NCI-H82 (cell line): ENCODE data around the gene ACOT11.

ENCODE experiments used
- DNase-seq: peaks from one replicate; lab custom pipeline; 2025; lab: John Stamatoyannopoulos, UW

ACOT11 gene

GRCh38 chr1:54585181-54586066 lies 37.4 kb downstream of the ACOT11 start:
- DNase-seq: no peak

- no peak for DNase-seq
Observed at GRCh38 chr1:54588377-54588776, 40.3 kb downstream of the ACOT11 start.

GRCh38 chr1:54591127-54591756 lies 43.2 kb downstream of the ACOT11 start:
- no peak for DNase-seq

GRCh38 chr1:54593571-54594160 lies 45.6 kb downstream of the ACOT11 start:
- no peak for DNase-seq

- no peak for DNase-seq
Observed at GRCh38 chr1:54594463-54594862, 46.4 kb downstream of the ACOT11 start.

- no peak for DNase-seq
Observed at GRCh38 chr1:54595956-54596498, 48.0 kb downstream of the ACOT11 start.

DNA sequence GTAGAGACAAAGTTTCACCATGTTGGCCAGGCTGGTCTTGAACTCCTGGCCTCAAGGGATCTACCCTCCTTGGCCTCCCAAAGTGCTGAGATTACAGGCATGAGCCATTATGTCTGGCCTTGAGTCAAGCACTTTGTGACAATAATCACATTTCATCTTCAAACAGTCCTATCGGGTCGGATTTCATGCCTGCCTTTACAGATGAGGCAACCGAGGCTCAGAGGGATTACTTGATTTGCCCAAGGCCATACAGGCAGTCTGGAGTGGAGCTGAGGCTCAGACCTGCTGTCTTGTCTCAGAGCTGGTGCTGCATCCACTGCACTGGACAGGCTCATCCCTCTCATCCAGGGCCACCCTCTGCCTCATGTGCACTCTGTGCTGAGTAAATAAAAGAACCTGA lies 48.7 kb downstream of the ACOT11 start:
- DNase-seq: peak; percentile 43

- no peak for DNase-seq
Observed at GRCh38 chr1:54597455-54598030, 49.5 kb downstream of the ACOT11 start.

- no peak for DNase-seq
Observed at GRCh38 chr1:54599211-54599823, 51.3 kb downstream of the ACOT11 start.

- no peak for DNase-seq
Observed at GRCh38 chr1:54600947-54601721, 53.1 kb downstream of the ACOT11 start.

- DNase-seq: no peak
Observed at GRCh38 chr1:54601730-54602129, 53.7 kb downstream of the ACOT11 start.

DNA sequence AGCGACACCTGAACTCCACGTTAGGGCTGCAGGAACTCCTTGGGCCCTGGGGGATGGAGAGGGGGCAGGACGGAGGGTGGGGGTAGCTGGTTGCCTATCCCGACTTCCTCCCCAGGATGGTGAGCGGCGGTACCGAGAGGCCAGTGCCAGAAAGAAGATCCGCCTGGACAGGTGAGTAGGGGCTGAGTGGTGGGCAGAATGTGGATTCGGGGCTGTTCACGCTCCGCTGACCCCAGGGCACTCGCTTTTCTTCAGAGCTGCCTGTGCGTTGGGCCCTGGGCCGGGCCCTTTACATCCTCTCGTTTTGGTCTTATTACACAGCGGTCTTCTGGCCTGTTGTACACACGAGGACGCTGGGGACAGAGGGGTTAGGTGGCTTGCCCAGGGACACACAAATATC lies 54.5 kb downstream of the ACOT11 start:
- no peak for DNase-seq

DNA sequence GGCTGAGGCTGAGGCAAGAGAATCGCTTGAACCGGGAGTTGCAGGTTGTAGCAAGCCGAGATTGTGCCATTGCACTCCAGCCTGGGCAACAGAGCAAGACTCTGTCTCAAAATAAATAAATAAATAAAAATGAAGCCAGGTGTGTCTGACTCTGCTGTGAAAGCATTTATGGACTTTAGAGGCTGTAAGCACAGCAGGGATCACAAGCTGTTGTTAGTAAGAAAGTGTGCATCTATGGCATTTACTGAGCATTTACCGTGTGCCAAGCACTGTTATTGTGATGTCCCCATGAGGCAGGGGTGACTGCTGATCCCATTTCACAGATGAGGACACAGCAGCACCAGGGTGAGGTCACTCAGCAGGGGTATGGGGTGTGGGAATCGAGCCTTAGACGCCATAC lies 55.2 kb downstream of the ACOT11 start:
- no peak for DNase-seq

DNA sequence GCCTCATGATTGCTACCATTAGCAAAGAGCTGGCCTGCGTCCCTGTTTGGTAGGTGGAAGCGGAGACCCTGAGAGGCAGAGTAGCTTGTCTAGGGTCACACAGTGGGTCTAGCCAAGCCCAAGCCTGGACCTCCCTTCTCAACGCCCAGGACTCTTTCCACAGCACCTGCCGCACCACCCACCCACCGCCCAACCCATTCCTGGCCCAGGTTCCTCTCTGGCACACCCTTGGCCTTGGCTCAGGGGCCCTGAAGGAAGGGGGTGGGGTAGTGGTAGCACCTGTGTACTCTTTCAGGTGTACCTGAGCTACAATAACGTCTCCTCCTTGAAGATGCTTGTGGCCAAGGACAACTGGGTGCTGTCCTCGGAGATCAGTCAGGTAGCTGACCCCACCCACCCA lies 56.0 kb downstream of the ACOT11 start:
- DNase-seq: no peak

GRCh38 chr1:54604572-54605370 lies 56.7 kb downstream of the ACOT11 start:
- no peak for DNase-seq

DNA sequence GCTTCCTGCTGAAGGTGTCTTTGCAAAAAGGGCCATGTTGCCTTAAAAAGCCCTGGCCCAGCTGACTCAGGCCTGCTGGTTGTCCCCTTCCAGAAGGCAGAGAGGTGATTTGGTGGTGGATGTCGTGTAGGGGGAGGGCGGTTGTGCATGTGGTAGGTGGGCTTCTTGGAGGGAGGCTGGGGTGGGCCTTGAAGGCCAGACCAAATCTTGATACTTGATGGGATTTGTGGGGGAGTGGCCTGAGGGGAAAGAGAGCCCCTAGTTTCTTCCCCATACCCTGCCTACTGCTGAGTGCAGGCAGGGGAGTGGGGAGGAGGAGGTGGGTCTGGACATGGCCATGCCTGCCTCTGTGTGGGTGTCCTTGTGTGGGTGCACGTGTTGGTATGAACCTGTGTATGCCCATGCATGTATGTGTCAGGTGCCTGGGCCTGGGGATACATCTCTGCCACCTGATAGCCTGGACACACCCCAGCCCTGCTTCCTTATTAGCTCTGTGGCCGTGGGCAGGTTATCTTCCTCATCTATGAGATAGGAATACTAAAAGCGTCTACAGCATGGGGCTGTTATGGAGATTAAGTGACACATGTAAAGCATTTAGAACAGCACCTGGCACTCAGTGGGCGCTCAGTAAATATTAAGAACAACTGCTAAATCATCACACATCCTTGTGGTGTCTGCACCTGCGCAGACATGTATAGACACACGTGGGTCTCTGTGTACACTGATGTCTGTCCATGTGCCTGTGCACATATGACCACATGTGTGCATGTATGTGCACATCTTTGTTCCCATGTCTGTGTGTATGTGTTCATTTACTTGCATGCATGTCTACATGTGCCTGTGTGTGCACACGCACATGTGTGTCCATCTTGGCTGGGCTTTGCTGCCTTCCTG lies 58.3 kb downstream of the ACOT11 start:
- DNase-seq: no peak

DNA sequence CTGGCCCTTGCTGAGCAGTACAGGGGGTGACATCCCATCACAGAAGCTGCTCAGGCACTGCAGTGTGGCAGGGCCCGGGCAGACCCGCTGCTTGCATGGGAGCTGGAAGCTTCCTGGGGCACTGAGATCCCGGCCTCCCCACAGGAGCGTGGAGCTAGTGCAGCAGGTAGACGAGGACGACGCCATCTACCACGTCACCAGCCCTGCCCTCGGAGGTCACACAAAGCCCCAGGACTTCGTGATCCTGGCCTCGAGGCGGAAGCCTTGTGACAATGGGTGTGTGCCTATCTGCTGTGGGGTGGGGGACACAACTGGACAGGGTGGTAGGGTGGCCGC lies 58.9 kb downstream of the ACOT11 start:
- DNase-seq: no peak

DNA sequence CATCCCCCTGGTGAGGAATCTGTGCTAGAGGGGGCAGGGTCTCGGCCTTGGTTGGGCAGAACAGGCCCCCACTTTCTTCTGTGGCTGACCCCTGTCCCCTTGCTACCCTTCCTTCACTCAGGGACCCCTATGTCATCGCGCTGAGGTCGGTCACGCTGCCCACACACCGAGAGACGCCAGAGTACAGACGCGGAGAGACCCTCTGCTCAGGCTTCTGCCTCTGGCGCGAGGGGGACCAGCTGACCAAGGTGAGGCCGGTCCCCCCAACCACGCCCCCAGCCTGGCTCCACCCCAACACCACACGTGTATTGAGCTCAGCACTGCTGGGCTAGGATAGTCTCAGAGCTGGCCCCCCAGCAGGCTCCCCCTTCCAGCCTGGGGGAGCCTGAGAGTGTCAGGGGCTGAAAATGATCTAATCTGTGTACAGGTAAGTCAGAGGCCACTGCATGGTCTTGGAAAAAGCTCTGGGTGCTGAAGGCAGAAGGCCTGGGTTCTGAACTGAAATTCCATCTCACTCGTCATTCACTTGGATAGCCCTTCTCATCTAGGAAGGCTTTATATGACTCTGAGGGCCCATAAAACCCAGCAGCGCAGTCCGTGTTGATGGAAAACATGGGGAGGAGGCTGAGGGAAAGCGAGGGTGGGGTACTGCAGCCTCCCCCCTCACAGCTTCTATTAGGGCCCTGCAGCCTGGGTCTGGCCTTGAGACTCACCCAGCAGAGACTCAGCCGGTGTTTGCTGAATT lies 60.0 kb downstream of the ACOT11 start:
- DNase-seq: no peak
